Inflammatory macrophage (primary cell): ENCODE data around the gene ALAS1.
"Not testable (repeated sequence)": the region's sequence is repeated elsewhere in the genome, so short reads cannot be mapped to it uniquely, and the experiment has no call there.

Source experiments
- DNase-seq, 2 donors: peaks; one replicate each; pipeline ENCODE4 v3.0.0-alpha.2; 2020 to 2022
- total RNA-seq, 18 experiments: gene quantifications; one replicate each; lab custom pipeline; 2026; ENCODE audit warnings: mixed read lengths in 6 of 18, inconsistent platforms in 2 of 18; lab: John Stamatoyannopoulos, UW

Gene ALAS1
- 161 to 1,138 (median 424) reads per million in 18 experiments for total RNA-seq

DNA sequence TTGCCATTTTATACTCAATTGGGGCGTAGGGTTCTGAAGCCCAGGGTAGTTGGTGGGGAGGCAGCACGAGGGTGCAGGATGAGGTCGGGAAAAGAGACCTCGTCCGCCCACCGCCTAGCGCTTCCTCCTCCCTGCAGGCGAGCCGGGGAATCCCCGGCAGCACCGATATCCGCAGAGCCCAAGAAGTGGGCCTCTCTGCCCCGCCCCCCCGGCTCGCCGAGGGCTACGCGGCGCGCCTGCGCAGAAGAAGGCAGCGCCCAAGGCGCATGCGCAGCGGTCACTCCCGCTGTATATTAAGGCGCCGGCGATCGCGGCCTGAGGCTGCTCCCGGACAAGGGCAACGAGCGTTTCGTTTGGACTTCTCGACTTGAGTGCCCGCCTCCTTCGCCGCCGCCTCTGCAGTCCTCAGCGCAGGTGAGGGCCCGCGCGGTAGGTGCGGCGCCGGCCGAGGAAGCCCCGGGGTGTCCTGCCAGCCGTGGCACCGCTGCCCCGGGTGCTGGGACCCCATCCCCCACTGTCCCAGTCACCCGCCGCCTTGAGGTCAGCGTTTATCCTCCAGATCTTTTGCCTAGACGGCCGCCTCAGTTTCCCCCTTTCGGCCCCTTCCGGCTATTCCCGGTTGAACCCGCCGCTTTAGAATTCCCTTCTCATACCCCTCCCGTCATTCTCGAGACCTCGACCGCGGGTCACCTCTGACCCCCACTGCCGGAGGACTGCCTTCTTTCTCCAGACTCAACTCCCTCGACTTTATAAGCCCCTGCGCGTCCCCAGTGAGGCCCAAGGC lies at the start of gene ALAS1:
ALAS1 (plus strand) TSS at position 319 of the 784 bp plus-strand sequence. CDS start 1,082 bp downstream, outside the sequence.
- DNase-seq: peak; percentile 95 to 98

GRCh38 chr3:52149021-52149420 lies 48.9 kb upstream of the ALAS1 start:
- DNase-seq: no peak

GRCh38 chr3:52149726-52150125 lies 48.2 kb upstream of the ALAS1 start:
- DNase-seq: no peak

DNA sequence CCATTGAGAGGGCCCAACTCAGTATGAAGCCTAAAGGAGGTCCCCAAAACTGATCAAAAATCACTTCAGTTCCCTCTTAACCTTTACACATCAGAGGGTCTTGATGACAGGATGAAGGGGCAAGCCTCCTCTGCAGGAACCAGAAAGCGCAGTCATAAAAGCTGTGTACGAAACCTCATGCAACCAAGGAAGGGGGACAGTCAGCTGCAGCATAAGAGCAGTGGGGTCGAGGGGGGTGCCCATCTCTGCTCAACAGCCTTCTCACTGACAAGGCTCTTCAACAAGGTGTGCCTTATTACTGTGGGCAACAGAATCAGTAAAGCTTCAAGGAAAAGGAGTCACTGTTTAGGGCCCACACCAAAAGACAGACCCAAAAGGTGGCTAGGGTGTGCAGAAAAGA lies 47.6 kb upstream of the ALAS1 start:
- DNase-seq: no peak

DNA sequence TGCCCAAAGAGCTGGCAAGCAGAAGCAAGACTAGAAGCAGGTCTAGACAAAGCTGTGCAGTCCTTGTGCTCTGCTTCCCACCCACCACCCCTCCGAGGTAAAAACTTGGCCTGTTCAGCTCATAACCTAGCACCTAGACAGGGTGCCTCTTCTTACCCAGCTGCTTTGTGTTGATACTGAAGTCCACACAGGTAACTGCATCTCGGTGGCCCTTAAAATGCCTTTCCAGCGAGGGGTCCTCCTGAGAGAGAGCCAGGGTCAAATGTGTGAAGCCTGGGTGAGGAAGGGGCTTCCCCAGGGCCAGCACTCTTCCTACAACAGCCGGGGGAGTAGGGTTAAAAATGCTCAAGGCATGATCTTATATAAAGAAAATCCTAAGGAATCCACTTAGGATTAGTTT lies 47.1 kb upstream of the ALAS1 start:
- DNase-seq: no peak

- DNase-seq: not testable (repeated sequence)
Measured at GRCh38 chr3:52151991-52152390, 46.0 kb upstream of the ALAS1 start.

- no peak for DNase-seq
Measured at GRCh38 chr3:52153389-52154096, 44.4 kb upstream of the ALAS1 start.

DNA sequence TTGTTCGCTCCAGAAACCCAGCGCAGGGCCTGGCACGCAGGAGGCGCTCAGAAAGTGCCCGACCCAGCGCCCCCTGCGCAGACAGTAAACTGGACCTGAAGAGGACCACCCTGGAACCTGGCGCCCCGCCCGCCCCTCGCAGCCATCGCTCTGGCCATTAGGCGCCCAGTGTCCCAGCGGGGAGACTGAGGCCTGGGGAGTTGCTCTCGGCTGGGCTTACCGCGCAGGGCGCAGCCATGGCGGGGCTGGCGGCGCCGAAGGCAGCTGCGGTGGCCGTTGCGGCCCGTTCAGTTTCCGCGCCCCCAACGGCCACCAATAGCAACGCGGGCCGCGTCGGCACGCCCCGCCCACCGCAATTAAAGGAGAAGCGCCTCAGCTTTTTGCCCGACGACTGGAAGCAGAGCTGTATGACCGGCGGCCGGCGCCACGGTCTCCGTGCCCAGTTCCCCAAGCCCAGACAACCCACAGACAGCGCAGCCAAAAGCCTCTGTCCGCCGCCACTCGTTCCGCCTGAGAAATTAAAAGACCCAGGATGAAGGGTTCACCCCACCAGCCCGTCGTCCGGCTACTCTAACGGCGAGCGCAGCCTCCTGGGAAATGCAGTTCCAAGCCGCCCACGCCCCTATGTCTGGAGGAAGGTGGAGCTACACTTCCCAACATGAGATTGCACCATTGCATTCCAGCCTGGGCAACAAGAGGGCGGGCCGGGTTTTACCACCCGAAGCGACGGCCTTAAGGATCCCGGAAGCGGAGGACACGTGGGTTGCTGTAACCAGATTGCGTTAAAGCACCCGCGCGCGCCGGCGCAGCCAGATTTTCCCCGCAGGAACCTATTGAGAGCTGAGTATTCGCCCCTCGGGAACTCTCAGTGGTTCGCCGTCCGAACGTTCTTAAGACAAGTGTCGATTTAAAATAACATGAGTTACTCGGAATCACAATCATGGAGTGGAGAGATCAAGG lies 43.5 kb upstream of the ALAS1 start, which contains the start of gene POC1A:
POC1A (minus strand) TSS at position 289 of the 960 bp plus-strand sequence; CDS start at position 238, 51 bp downstream.
- DNase-seq: peak; percentile 99 to 100

DNA sequence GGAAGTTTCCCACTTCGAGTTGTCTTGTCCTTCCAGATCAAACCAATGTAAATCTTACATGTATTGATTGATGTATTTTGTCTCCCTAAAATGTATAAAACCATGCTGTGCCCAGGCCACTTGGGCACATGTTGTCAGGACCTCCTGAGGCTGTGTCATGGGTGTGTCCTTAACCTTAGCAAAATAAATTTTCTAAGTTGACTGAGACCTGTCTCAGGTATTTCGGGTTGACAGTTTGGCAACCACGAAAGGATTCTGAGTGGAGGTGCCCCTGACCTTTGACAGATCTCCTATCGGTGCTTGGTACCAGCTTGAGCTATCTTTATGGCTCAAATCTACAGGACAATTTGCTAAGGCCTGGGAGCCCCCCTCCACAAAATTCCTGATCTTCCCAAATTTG lies 42.0 kb upstream of the ALAS1 start:
- DNase-seq: no peak

- DNase-seq: no peak
Measured at GRCh38 chr3:52159503-52159902, 38.5 kb upstream of the ALAS1 start.

DNA sequence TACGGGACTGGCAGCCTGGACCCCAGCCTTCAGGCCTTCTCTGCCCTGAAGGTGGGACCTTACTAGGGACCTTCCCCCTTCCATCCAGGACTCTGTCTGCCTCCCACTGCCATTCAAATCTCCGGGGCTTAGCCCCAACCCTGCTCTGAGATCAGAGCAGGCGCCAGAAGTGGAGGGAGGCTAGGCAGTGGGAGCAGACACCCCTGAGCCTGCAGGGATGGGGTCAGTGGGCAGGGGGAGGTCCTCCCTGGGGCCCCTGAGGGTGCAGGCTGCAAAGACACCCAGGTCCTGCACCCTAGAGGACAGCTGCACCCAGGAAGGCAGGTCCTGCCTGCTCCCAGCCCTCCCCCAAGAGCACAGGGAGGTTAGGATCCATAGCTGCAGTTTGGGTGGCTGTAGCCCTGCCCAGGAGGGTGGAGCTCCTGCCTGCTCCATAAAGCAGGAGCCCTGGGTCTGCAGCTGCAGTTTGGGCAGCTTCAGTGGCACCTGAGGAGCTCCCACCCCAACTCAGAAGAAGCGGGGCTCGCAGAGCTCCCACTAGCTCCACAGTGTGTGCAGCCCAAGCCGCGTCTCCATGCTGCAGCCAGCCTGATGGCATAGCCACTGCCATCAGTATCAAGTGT lies 35.6 kb upstream of the ALAS1 start:
- DNase-seq: no peak

DNA sequence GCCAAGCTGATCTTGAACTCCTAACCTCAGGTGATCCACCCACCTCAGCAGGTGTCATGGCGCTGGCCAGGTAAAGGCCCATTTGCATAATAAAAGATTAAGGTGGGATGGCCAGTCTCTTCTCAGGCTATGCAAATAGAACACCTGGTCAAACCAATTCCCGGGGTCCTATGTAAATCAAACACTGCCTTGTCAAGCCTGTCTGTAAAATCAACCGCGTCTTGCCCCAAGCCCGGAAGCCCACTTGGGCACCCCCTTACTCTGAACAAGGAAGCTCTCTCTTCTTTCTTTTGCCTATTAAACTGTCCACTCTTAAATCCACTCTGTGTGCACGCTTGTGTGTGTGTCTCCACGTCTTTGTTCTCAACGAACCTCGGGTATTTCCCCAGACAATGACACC lies 30.7 kb upstream of the ALAS1 start:
- DNase-seq: no peak

GRCh38 chr3:52170217-52170616 lies 27.7 kb upstream of the ALAS1 start:
- DNase-seq: not testable (repeated sequence)

- DNase-seq: peak; percentile 47 to 58
Measured at GRCh38 chr3:52171514-52172261, 26.3 kb upstream of the ALAS1 start.

DNA sequence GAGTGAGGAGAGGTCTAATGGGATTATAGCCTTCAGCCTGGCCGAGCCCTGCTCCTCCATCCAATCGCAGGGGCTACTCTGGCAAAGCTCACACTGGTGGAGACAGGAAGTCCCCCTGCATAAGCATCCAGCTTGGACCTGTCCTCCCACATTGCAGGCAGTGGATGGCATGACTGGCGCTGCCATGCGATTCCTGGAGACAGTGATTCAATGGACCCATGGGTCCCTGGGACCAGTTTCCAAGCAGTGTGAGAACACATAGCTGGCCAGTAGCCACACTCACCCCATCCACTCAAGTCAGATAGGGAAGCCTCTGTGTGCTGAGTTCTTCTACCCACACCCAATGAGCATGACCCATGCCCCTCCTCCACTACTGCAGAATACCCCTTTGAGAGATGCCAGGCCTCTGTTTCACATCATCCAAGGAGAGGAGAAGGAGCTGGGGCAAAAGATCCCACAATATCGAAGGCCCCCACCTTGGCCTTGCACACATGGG lies 25.6 kb upstream of the ALAS1 start:
- no peak for DNase-seq

GRCh38 chr3:52173101-52173500 lies 24.9 kb upstream of the ALAS1 start:
- no peak for DNase-seq

- DNase-seq: peak; percentile 61 to 70
Measured at GRCh38 chr3:52174896-52175295, 23.1 kb upstream of the ALAS1 start.

DNA sequence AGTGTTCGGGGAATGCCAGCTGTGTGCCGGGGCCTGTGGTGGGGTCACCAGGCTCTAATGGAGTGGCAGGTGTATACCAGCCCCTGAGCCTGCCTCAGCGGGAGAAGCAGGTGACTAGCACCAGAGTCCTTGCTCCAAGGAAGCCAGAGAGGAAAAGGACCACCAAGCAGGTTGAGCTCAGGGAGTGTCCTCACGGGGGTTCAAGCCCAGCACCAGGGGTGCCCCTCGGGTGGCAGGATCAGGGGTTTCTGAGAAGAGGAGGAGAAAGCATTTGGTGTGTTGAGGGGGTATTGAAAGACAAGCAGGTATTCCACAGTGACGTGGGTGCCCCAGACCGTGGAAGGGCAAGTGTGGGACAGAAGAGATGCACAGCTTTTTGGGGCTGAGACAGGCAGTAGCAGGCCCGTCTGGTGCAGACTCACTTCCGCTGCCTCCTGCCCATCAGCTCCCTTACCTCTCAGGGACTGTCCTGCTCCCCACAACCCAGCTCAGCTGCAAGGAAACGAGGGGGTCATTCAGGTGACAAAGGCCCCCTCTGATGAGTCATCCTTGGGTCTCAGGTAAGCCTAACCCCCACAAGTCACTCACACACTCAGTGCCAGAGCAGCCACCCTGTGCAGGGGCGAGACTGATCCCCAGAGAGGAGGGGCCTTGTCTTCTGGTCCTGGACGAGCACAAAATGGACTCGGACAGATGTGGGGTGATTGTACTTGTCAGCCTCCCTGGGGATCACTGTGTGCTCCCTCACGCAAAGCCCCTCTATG lies 22.4 kb upstream of the ALAS1 start:
- no peak for DNase-seq

GRCh38 chr3:52176180-52176752 lies 21.7 kb upstream of the ALAS1 start:
- DNase-seq: no peak
